GM11168 (cell line): Measurements from ENCODE around the gene SOX13.
"Not testable (repeated sequence)": the region's sequence is repeated elsewhere in the genome, so short reads cannot be mapped to it uniquely, and the experiment has no call there.

Source experiments
- in situ Hi-C: fragments of 300-500 bp; cut with MboI; formaldehyde crosslinking; loops from one replicate; pipeline ENCODE4 v1.12.0; 2022; ENCODE audit warnings: low sequenced_read_pairs; ENCODE audit not compliant: unreplicated experiment

SOX13 gene

GRCh38 chr1:204084247-204084772 lies 11.4 kb downstream of the SOX13 start:
- in situ Hi-C loops: no loop called here

DNA sequence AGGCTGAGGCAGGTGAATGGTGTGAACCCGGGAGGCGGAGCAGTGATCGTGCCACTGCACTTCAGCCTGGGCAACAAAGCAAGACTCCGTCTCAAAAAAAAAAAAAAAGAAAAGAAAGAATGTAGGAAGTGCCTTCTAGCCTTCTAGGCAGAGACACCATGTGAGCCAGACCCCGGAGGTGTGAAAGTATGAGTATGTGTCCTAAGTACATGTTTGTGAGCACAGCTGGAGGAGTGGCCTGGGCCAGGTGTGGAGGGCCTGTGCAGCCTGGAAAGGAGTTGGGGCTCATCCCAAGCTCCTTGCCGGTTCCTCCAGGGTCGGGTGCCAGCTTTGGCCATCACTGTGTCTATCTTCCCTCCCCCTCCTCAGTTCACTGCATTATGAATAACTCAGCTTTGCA lies 13.0 kb downstream of the SOX13 start:
- in situ Hi-C loops: no loop called here

- in situ Hi-C loops: no loop called here
Observed at GRCh38 chr1:204087181-204087892, 14.4 kb downstream of the SOX13 start.

DNA sequence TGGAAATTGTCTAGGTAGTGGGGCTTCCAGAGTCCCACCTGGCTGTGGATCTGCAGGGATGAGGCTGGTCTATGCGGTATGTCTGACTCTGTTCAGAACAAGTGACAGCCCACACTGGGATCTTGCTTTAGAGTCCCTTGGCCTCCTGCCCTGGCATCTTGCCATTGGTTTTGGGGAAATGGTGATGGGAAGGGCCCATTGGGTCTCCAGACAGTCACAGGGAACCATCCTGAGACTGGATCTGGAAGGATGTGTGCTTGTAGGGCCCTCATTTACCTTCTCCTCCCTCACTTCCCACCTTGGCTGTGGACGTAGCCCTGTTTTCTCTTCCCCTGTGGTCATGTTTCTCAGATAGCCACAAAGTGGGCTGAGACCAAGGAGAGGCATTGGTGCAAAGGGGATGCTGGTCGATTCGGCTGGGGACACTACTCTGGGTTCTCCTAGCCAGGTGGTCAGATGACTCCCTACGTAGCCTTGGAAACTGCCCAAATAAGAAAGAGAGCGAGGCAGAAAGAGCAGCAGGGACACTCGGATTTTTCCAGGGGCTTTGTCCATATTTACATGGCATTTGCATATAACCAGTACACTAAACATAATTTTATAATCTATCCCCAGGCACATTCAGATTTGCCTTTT lies 15.1 kb downstream of the SOX13 start:
- in situ Hi-C loops: no loop called here

- in situ Hi-C loops: no loop called here
Observed at GRCh38 chr1:204088596-204088995, 15.7 kb downstream of the SOX13 start.

DNA sequence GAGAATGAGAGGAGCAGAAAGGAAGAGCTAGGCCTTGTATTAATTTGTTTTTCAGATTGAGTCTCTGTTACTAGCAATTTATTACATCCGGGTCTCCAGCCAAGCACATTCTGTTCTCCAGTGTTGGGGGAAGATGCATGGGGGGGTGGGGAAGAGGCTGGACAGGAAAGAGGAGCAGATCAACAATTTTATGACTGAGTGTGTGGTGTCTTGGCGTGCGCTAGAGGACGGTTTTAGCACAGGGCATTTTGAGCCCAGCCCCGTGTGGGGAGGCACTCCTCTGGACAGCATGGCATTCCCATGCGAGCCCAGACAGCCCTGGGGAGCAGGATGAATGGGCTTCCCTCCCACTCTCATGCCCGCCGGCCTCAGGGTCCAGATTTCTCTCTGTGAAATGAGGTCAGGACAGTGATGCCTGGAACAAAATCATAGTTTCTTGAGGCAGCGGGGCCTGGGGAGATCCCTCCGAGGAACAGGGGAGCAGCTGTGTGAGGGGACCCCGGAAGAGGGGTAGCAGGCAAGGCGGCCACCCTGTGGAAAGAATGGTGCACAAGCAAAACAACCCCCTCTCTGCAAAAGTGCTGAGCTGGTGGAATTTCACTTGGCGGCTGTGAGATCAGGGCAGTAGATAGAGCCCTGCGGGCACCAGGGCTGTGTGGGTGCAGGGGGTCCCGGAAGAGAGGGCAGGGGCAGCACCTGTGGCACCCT lies 16.3 kb downstream of the SOX13 start:
- in situ Hi-C loops: no loop called here

DNA sequence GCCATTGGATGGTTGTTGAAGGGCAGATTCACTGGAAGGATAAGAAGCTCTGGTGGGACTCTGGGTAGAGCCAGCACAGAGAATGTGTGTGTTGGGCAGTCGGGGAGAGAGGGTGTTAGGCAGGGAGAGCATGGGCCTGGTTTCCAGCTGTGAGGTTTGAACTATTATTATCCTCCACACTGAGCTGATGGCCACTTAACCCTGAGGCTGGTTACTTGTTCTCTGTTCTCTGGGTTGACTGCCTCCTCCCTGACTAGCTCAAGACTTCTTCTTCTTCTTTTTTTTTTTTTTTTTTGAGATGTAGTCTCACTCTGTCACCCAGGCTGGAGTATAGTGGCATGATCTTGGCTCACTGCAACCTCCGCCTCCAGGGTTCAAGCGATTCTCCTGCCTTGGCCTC lies 17.2 kb downstream of the SOX13 start:
- in situ Hi-C loops: not testable (repeated sequence)

DNA sequence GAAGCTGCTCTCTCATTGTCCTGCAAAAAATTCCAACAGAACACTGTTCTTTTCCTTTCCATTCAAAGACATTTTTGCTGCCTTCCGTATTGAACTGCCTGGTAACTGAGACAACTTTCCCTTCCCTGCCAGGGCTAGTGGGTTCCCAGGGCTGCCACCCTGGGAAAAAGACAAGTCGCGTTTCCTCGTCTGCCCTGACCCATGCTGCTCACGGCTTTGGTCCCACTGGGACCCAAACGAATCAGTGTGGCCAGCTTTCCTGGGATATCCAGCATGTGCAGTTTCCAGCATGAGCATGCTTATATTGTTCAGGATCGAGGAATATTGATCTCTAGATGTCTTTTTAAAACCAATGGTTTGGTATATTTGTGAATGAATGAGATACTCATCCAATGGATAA lies 18.2 kb downstream of the SOX13 start:
- in situ Hi-C loops: no loop called here

DNA sequence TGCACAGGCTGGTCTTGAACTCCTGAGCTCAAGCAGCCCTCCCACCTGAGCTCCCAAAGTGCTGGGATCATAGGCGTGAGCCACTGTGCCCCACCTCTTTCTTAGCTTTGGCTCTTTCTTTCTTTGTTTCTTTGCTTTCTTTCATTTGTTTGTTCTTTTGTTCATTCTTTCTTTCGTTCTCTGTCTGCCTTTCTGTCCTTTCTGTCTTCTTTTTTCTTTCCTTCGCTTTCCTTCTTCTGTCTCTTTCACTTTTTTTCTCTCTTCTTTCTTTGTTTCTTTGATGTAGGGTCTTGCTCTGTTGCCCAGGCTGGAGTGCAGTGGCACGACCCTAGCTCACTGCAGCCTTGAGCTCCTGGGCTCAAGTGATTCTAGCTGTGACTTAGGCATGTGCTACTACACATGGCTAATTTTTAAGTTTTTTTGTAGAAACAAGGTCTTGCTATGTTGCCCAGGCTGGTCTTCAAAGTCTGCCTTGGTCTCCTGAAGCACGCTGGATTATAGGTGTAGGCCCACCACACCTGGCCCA lies 18.9 kb downstream of the SOX13 start:
- in situ Hi-C loops: no loop called here

- in situ Hi-C loops: no loop called here
Observed at GRCh38 chr1:204092632-204093420, 19.9 kb downstream of the SOX13 start.

DNA sequence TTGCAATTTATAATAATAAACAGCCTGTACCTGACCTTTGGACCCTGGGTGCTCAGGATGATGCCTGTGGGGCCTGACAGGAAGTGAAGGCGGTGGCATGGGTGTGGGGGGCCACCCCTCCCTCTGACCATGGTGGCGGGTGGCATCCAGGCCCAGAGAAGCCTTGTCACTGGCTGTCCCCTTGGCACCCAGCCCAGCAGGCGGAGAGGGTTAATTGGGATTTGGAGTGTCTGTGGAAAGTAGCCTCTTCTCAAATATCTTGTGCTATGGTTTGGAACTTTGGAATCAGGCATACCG lies 20.5 kb downstream of the SOX13 start:
- in situ Hi-C loops: no loop called here

DNA sequence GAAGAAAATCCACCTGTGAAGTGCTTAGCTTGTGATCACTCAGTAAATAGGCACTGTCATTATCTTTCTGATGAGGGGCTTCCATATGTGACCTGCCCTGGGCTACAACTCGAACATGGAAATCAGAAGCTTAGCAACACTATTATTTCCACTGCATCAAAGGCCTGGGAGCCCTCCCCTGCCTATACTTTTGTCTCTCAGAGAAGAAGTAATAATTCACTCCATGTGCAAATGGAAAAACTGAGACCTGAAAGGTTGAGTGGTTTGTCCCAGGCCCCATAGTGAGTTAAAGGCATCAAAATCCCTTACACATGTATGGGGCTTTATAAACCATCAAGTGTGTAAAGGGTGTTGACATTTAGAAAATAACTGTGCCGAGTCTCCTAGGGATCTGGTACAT lies 20.9 kb downstream of the SOX13 start:
- in situ Hi-C loops: no loop called here

GRCh38 chr1:204094313-204094729 lies 21.4 kb downstream of the SOX13 start:
- in situ Hi-C loops: no loop called here

DNA sequence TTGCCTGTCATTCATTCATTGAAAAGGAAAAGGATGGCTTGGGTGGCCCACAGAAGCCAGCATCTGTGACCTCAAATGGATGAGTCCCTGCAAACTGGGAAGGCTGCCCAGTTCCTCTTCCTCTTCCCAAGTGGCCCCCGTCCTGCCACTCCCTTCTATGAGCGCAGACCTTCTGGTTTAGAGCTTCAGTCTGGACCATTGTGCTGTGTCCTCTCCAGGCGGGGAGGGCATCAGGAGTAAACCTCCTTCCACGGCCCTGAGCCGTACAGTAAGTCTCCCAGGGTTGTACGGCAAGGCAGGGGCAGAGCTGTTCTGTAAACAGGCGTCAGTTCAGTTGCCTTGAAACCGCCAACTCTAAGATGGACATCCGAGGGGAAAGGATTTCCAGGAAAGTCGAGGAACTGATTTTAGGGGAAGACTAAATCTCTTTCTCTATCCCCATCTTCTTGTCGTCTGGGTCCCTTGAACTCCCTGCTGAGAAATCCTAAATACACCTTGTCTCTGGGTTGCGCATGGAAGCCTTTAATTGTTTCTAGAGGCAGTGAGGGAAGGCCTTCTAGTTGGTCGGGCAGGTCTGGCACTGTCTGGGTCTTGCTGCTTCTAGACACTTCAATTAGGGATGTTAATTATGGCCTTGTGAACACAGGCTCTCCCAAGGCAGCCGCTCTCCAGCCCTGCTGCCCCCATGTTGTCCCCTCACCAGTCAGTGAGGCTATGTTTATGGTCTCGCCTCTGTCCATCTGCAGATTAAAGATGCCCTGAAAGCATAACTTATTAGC lies 22.1 kb downstream of the SOX13 start:
- in situ Hi-C loops: no loop called here

DNA sequence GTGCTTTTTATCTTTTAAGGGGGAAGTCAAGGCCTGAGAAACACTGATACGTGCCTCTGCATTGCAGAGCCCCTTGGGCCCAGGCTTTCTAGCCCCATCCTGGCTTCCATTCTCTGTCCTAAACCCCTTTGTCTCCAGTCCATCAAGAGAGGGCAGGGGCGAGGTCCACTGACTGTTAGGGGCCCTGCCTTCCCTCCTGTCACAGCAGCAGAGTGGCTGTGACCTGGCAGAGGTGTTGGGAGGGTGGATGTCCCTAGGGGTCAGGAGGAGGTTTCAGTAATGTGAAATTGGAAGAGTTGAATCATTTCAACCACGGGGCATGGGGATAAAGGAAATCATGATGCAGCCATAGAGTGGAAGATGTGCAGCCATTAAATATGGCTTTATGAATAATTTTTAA lies 24.0 kb downstream of the SOX13 start:
- in situ Hi-C loops: no loop called here

DNA sequence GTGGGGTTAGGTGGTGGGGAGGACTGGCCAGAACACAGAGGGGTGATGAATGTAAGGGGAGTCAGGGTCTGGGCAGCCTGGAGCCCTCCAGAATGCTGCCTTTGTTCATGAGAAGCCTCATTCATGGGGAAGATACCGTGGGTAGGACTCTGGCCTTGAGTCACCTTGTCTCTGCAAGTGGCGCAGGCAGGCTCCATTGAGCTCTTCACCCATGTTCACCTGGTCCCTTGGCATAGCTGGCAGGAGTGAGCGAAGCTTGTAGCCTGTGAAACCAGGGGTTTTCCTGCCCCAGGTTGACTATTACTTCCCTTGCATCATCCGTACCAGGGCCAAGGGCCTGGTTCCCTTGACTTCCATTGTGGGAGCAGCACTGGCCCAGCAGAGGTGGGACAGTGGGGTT lies 25.8 kb downstream of the SOX13 start:
- in situ Hi-C loops: no loop called here

DNA sequence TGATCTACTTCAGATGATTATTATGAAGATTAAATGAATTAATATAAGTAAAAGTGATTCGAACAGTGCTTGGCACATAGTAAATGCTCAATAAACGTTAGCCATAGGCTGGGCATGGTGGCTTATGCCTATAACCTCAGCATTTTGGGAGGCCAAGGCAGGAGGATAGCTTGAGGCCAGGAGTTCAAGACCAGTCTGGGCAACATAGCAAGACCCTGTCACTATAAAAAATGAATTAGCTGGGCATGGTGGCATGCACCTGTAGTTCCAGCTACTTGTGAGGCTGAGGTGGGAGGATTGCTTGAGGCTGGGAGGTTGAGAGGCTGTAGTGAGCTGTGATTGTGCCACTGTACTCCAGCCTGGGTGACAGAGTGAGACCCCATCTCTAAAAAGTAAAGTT lies 26.8 kb downstream of the SOX13 start:
- in situ Hi-C loops: not testable (repeated sequence)

- in situ Hi-C loops: no loop called here
Observed at GRCh38 chr1:204102029-204102611, 29.2 kb downstream of the SOX13 start.

DNA sequence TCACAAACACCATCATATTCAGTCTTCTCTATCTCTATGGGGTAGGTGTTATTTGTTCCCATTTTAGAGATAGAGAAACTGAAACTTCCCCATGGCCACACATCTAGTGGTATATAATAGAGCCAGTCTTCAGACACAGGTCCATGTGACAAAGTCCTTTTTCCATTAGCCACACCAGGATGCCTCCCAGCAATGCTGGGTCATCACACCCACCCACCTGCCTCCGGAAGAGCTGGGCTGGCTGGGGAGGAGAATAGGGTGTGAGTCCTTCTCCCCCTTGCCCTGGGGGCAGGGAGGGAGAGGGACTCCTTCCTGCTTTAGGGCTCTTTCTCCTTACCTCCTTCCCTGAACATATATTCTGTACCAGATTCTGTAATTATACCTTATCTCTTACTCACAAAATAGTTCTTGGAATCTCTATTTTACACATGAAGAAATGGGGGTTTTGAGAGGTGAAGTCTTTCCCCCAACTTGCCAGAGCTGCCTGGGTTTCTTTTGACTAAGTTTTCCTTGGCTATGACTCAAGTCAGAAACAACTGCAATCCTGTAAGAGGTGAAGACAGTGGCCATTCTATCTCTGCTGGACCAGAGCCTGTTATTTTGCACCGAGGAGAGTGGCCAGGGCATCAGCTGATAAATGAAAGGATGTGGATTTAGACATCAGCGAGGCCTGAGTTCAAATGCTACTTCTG lies 30.0 kb downstream of the SOX13 start:
- in situ Hi-C loops: no loop called here
